NCI-H2196 treated with DMSO at 0.1 percent for 48 hours (cell line): ENCODE data around the gene ARHGEF37.

Experiments used
- DNase-seq: peaks from one replicate; lab custom pipeline; 2025; ENCODE audit not compliant: unreplicated experiment; lab: John Stamatoyannopoulos, UW

ARHGEF37 gene

GRCh38 chr5:149599375-149599774 lies 18.1 kb downstream of the ARHGEF37 start:
- no peak for DNase-seq

GRCh38 chr5:149600932-149601331 lies 19.6 kb downstream of the ARHGEF37 start:
- no peak for DNase-seq

GRCh38 chr5:149603210-149603609 lies 21.9 kb downstream of the ARHGEF37 start:
- DNase-seq = no peak

GRCh38 chr5:149603920-149604319 lies 22.6 kb downstream of the ARHGEF37 start:
- DNase-seq = no peak

- no peak for DNase-seq
Measured at GRCh38 chr5:149604321-149604720, 23.0 kb downstream of the ARHGEF37 start.

- no peak for DNase-seq
Measured at GRCh38 chr5:149605354-149605997, 24.2 kb downstream of the ARHGEF37 start.

- DNase-seq = no peak
Measured at GRCh38 chr5:149605998-149606724, 24.9 kb downstream of the ARHGEF37 start.

GRCh38 chr5:149608936-149609545 lies 27.7 kb downstream of the ARHGEF37 start:
- no peak for DNase-seq

GRCh38 chr5:149609640-149610219 lies 28.4 kb downstream of the ARHGEF37 start:
- no peak for DNase-seq

GRCh38 chr5:149610589-149611255 lies 29.4 kb downstream of the ARHGEF37 start:
- no peak for DNase-seq

GRCh38 chr5:149611326-149611725 lies 30.0 kb downstream of the ARHGEF37 start:
- no peak for DNase-seq

- DNase-seq = no peak
Measured at GRCh38 chr5:149614034-149614907, 33.0 kb downstream of the ARHGEF37 start.

- no peak for DNase-seq
Measured at GRCh38 chr5:149615976-149616375, 34.7 kb downstream of the ARHGEF37 start.

- DNase-seq = no peak
Measured at GRCh38 chr5:149616727-149617285, 35.5 kb downstream of the ARHGEF37 start.

GRCh38 chr5:149617760-149618306 lies 36.5 kb downstream of the ARHGEF37 start:
- no peak for DNase-seq

GRCh38 chr5:149618581-149619248 lies 37.4 kb downstream of the ARHGEF37 start:
- peak; percentile 60 for DNase-seq

GRCh38 chr5:149621415-149622098 lies 40.3 kb downstream of the ARHGEF37 start:
- no peak for DNase-seq

- no peak for DNase-seq
Measured at GRCh38 chr5:149622466-149622865, 41.2 kb downstream of the ARHGEF37 start.

GRCh38 chr5:149623473-149623872 lies 42.2 kb downstream of the ARHGEF37 start:
- DNase-seq = no peak
